K562 (cell line): ENCODE measurements around the gene ADK.

ENCODE experiments used
- CEBPB ChIP-seq: fragments of 450-650 bp; IDR thresholded peaks from 2 replicates; pipeline ENCODE4 v1.6.1; 2016; ENCODE audit warnings: missing genetic modification characterization, missing compliant biosample characterization
- CTCF ChIP-seq, 3 experiments: IDR thresholded peaks in 2 of 3; conservative IDR thresholded peaks in 1 of 3; 2 replicates each; pipeline ENCODE4 v1.5.1; 2011 to 2012; ENCODE audit warnings: low read length in 3 of 3, mild to moderate bottlenecking in 3 of 3, control low read depth in 2 of 3, improper control_type of control experiment in 1 of 3, inconsistent platforms in 1 of 3, low read depth in 1 of 3, mixed read lengths in 1 of 3, moderate library complexity in 1 of 3; ENCODE audit not compliant: insufficient read depth in 2 of 3
- MAFK ChIP-seq: IDR thresholded peaks from 2 replicates; pipeline ENCODE4 v1.6.1; 2011; ENCODE audit warnings: low read length, improper control_type of control experiment
- NRF1 ChIP-seq, 2 experiments: fragments of 450-650 bp; IDR thresholded peaks in 1 of 2; conservative IDR thresholded peaks in 1 of 2; 2 replicates each; pipeline ENCODE4 v1.6.1; 2014; ENCODE audit warnings: mild to moderate bottlenecking in 2 of 2
- PHF8 ChIP-seq: fragments of 200-600 bp; sonication (generic); IDR thresholded peaks from 2 replicates; pipeline ENCODE4 v1.6.1; 2012; ENCODE audit warnings: mixed run types, mild to moderate bottlenecking, inconsistent platforms, low read length, moderate library complexity, borderline replicate concordance
- YBX1 ChIP-seq: fragments of 450-650 bp; IDR thresholded peaks from 2 replicates; pipeline ENCODE4 v1.7.1; 2016; ENCODE audit warnings: mild to moderate bottlenecking
- ZNF232 ChIP-seq: sonication (generic); formaldehyde crosslinking; IDR thresholded peaks from 2 replicates; pipeline ENCODE4 v1.8.0; 2022; ENCODE audit warnings: mild to moderate bottlenecking, missing genetic modification reagents

GRCh38 chr10:74153676-74154075 is 2.7 kb downstream of the ADK start:
- TF ChIP-seq CTCF (IDR thresholded peaks at IDR 0.05 in 2 of 3, conservative IDR thresholded peaks at IDR 0.05 in 1 of 3; ENCODE audit: insufficient read depth in 2 of 3, low read depth in 1 of 3, low read length in 3 of 3) (no peak), NRF1 (conservative IDR thresholded peaks at IDR 0.05 in 1 of 2, IDR thresholded peaks at IDR 0.05 in 1 of 2) (no peak), CEBPB (tag) (no peak), YBX1 (no peak), ZNF232 (no peak), MAFK (no peak), PHF8 (no peak)
